GM21825 (cell line): ENCODE measurements around the gene PPP1R2C.

Experiments used
- ATAC-seq: cut with Tn5 transposase; IDR thresholded peaks from one replicate; pipeline ENCODE4 v1.9.1; 2021; ENCODE audit warnings: mild to moderate bottlenecking, moderate library complexity; ENCODE audit not compliant: unreplicated experiment

Gene PPP1R2C

GRCh38 chrX:42751573-42751972 lies 26.4 kb downstream of the PPP1R2C start:
- no peak for ATAC-seq

GRCh38 chrX:42748067-42748850 lies 29.7 kb downstream of the PPP1R2C start:
- ATAC-seq, result no peak

GRCh38 chrX:42746606-42747005 lies 31.4 kb downstream of the PPP1R2C start:
- no peak for ATAC-seq

GRCh38 chrX:42740456-42740855 lies 37.5 kb downstream of the PPP1R2C start:
- no peak for ATAC-seq

GRCh38 chrX:42739741-42740140 lies 38.2 kb downstream of the PPP1R2C start:
- ATAC-seq, result no peak

GRCh38 chrX:42739258-42739657 lies 38.7 kb downstream of the PPP1R2C start:
- no peak for ATAC-seq

GRCh38 chrX:42738552-42738951 lies 39.4 kb downstream of the PPP1R2C start:
- no peak for ATAC-seq

- ATAC-seq, result no peak
Observed at GRCh38 chrX:42735250-42735649, 42.7 kb downstream of the PPP1R2C start.

- no peak for ATAC-seq
Observed at GRCh38 chrX:42732506-42732905, 45.5 kb downstream of the PPP1R2C start.
